ENCODE measurements around the gene ZNF689.

The ZNF689 gene

DNA sequence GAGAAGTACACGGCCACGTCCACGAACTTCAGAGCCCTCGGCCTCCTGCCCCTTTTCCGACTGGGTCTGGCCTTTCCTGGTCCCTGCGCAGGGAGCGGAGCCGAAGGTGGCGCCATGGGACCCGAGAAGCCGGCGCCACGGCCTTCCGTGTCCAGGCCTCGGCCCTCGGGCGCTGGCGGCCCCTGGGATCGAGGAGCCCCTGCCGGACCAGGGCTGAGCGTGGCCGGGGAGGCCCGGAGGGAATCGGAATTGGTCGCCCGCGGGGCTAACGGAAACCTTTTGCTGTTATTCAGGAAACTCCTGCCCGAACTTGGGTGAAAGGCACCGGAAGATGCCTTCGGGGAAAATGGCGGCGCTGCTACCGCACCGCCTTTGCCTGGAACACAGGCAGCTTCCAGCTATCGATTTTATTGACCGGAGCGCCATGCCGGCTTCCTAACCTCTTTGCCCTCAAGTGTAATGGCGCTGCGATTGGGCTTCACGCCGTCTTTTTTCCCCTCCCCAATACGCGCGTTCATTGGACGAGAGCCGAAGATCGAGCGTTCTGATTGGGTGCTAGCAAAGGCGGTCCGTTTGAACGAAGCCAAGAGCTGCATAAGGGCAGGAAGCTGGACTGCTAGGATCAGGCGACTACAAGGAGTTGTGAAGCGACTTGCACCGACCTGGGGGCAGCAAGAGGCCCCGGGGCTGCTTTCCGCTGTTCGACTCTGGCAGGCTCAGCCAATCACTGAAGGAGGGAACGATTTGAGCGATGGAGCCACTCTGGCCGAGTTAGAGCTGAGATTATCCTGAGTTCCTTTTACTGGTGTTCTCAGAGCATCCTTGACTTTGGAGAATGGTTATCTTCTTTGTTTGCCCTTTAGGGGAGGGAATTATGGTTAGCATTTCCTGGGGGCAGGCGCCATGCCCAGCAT is at the start of gene ZNF689:
Gene ZNF689 (minus strand): TSS at position 464 of the 914 bp plus-strand sequence. CDS start 348 bp downstream, at position 116.
- H3K4me3 ChIP-seq (ENCODE audit: low read length) = peak within 1 kb of the TSS; percentile 94
- TF ChIP-seq, protein P1, sequence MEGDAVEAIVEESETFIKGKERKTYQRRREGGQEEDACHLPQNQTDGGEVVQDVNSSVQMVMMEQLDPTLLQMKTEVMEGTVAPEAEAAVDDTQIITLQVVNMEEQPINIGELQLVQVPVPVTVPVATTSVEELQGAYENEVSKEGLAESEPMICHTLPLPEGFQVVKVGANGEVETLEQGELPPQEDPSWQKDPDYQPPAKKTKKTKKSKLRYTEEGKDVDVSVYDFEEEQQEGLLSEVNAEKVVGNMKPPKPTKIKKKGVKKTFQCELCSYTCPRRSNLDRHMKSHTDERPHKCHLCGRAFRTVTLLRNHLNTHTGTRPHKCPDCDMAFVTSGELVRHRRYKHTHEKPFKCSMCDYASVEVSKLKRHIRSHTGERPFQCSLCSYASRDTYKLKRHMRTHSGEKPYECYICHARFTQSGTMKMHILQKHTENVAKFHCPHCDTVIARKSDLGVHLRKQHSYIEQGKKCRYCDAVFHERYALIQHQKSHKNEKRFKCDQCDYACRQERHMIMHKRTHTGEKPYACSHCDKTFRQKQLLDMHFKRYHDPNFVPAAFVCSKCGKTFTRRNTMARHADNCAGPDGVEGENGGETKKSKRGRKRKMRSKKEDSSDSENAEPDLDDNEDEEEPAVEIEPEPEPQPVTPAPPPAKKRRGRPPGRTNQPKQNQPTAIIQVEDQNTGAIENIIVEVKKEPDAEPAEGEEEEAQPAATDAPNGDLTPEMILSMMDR (conservative IDR thresholded peaks at IDR 0.05; ENCODE audit: low read length) = no peak
- DNase-seq (ENCODE audit: low read depth) = peak; percentile 95

DNA sequence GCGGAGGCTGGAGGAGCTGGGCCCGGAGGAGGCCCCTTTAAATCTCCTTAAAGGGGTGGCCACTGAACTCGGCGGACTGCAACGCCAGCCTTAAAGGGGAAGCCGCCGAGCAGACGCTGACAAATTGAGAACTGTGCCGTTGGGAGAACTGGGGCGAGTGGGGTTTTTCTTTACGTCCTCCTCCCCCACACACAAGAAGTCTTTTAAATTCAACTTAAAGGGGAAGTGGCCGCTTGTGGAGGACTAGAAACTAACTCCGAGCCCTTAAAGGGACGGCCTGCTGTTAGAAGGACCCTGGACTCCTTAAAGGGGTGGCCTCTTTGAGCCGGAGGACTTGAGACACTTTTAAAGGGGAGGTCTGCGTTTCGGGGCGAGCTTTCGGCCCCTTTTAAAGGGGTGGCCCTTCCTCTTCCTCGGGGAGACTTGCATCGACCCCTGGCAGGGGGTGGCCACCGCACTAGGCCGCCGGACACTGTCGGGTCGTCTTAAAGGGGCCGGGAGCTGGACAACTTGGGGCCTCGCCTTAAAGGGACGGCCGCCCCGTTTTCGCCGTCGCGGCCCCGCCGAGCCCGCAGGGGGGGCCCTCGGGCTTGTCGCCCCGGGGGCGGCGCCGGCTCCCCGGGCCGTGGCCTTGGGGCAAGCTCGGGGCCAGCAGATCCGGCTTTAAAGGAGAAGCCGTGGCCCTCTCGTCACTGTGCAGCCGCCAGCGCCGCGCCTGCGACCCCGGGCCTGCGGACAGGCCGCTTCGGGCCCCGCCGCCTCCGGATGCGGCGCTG is 48.7 kb upstream of the ZNF689 start:
- TF ChIP-seq, protein P1 (conservative IDR thresholded peaks at IDR 0.05; ENCODE audit: low read length) = no peak
- peak overlapping the region; percentile 92 for H3K4me3 ChIP-seq (ENCODE audit: low read length)
- peak; percentile 98 for DNase-seq (ENCODE audit: low read depth)

DNA sequence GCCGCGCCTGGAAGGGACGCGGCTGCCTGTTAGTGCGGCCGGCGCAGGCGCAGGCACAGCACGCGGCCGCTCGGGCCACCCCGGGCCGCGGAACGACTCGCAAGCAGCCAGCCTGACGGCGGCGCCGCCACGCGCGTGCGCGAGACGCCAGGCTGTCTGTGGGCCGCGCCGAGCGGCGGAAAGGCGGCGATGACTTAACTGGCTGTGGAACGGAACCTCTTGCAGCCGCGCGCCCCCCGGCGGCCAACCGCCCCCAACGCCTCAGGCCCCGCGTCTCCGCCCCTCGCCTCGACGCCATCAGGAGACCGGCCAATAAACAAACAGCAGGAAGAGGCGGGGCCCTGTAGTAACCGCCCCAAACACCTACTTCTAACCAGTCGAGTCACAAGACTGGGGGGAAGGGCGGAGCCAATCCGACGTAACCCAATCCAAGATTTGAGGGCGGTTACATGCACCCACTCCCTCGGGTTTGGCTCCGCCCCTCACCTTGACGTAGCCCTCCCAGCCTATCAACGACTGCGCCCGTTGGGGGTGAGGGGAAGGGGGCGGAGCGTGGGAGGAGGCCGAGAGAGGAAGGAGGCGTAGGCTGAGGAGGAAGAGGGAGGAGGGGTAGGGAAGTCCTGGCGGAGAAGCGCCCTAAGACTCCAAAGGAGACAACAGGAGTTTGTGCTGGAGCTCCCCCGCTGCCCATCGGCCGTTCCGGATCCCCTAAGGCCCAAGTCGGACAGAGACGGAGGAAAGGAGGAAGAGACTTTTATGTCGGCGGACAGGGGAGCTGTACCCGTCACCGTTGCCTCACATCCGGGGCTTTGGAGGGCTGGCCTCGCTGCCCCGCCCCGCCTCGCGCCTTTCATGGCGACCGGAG is 47.9 kb upstream of the ZNF689 start, which contains the start of gene FBRS:
Gene FBRS (plus strand): TSS at position 566 of the 865 bp plus-strand sequence. CDS start 1,088 bp downstream, outside the sequence.
- TF ChIP-seq, protein P1 (conservative IDR thresholded peaks at IDR 0.05; ENCODE audit: low read length) = peak; percentile 60

DNA sequence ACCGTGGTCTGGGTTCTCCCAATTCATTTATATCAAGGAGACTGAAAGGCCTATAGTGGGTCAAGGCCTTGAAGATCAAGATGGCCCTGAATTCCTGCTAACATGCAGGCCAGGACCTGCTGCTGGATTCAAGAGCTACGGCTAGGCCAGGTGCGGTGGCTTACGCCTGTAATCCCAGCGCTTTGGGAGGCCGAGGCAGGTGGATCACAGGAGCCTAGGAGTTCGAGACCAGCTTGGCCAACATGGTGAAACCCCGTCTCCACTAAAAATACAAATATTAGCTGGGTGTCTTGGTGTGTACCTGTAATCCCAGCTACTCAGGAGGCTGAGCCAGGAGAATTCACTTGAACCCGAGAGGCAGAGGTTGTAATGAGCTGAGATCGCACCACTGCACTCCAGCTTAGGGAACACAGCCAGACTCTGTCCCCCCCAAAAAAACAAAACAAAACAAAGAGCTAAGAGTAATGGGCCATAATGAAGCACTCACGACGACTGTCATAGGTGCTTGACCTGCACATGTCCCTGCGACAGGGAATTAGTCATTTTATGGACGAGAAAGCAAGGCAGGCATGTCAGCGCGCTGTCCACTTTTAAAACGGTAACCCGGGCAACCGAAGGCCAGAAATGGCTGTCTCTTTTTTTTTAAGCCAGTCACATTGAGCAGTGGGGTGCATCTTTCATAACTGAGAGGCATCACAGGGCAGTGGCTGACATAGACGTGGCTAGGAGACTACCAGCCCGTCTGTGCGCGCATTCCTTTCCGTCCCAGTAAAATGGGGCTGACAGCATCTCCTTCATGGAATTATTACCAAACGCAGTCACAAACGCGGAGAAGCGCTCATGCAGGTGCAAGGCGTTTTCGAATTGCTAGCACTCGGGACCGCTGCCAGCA is 47.0 kb upstream of the ZNF689 start:
- peak overlapping the region; percentile 64 for H3K4me3 ChIP-seq (ENCODE audit: low read length)
- DNase-seq (ENCODE audit: low read depth) = no peak
- TF ChIP-seq, protein P1 (conservative IDR thresholded peaks at IDR 0.05; ENCODE audit: low read length) = no peak

More for the DNA sequence above, 47.9 kb upstream of the ZNF689 start, which contains the start of gene FBRS:
- peak within 1 kb of the TSS; percentile 92 for H3K4me3 ChIP-seq (ENCODE audit: low read length)
- DNase-seq (ENCODE audit: low read depth) = peak; percentile 100

DNA sequence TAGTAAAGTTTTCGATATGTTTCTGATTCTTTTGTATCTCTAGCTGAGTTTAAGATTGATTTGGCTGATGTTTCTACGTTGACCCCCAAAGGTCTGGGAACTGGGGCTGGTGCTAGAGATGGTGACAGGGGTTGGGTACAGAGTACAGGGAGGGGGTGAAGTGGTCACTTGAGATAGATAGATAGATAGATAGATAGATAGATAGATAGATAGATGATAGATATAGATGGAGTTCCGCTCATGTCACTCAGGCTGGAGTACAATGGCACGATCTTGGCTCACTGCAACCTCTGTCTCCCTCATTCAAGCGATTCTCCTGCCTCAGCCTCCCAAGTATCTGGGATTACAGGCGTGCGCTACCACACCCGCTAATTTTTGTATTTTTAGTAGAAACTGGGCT is 46.2 kb upstream of the ZNF689 start:
- no peak overlapping the region for H3K4me3 ChIP-seq (ENCODE audit: low read length)
- DNase-seq (ENCODE audit: low read depth) = no peak
- TF ChIP-seq, protein P1 (conservative IDR thresholded peaks at IDR 0.05; ENCODE audit: low read length) = no peak
